Mesenteric fat pad (tissue), 1 donor: Measurements from ENCODE around the gene APLF. TPM values are rescaled to one million over a fixed set of nuclear protein-coding genes. Genes with fewer than 3 reads are reported as not detected.
"Not testable (repeated sequence)": the region's sequence is repeated elsewhere in the genome, so short reads cannot be mapped to it uniquely, and the experiment has no call there.

Experiments
- DNase-seq: peaks from one replicate; pipeline ENCODE4 v3.0.0-alpha.2; 2020; ENCODE audit warnings: low spot score
- total RNA-seq: library from RNA; stranded (reverse); fragmentation: NEBNext Ultra II Directional; extraction: Animal tissue kit (Norgen Biotek cat#: 25700); gene quantifications from one replicate; pipeline ENCODE4 v1.2.1, GENCODE V29; 2021
- donor health status: DM: yes; HTN: yes; CAD: no.

Gene APLF
- total RNA-seq, 1 donor from 2014 or later: 6.4 TPM

- no peak for DNase-seq
Observed at GRCh38 chr2:68441179-68441993, 26.0 kb upstream of the APLF start.

- DNase-seq: no peak
Observed at GRCh38 chr2:68441994-68442322, 25.4 kb upstream of the APLF start.

GRCh38 chr2:68446425-68446824 is 21.0 kb upstream of the APLF start:
- not testable (repeated sequence) for DNase-seq

GRCh38 chr2:68447118-68447517 is 20.3 kb upstream of the APLF start:
- DNase-seq: no peak

GRCh38 chr2:68448671-68449653 is 18.4 kb upstream of the APLF start:
- DNase-seq: no peak

GRCh38 chr2:68452158-68452900 is 15.1 kb upstream of the APLF start:
- DNase-seq: no peak

GRCh38 chr2:68453761-68454360 is 13.5 kb upstream of the APLF start:
- no peak for DNase-seq

GRCh38 chr2:68454719-68455118 is 12.7 kb upstream of the APLF start:
- no peak for DNase-seq

- DNase-seq: no peak
Observed at GRCh38 chr2:68456198-68456597, 11.2 kb upstream of the APLF start.

- DNase-seq: no peak
Observed at GRCh38 chr2:68458981-68459380, 8.4 kb upstream of the APLF start.

GRCh38 chr2:68463287-68463877 is 4.0 kb upstream of the APLF start:
- no peak for DNase-seq

GRCh38 chr2:68464651-68465050 is 2.7 kb upstream of the APLF start:
- DNase-seq: no peak

- no peak for DNase-seq
Observed at GRCh38 chr2:68465081-68465916, 2.1 kb upstream of the APLF start.

- DNase-seq: no peak
Observed at GRCh38 chr2:68466361-68466777, 1.0 kb upstream of the APLF start.

GRCh38 chr2:68466778-68467076 is 658 bp upstream of the APLF start:
- peak; percentile 90 for DNase-seq

- no peak for DNase-seq
Observed at GRCh38 chr2:68468801-68469200, 1.4 kb downstream of the APLF start.

GRCh38 chr2:68469935-68470334 is 2.5 kb downstream of the APLF start:
- DNase-seq: no peak

GRCh38 chr2:68471385-68471784 is 4.0 kb downstream of the APLF start:
- no peak for DNase-seq

GRCh38 chr2:68472796-68473414 is 5.5 kb downstream of the APLF start:
- no peak for DNase-seq

- DNase-seq: no peak
Observed at GRCh38 chr2:68475110-68475509, 7.7 kb downstream of the APLF start.
